Fibroblast of gingiva (primary cell): ENCODE measurements around the gene DPM3.
"Not testable (repeated sequence)": the region's sequence is repeated elsewhere in the genome, so short reads cannot be mapped to it uniquely, and the experiment has no call there.

Experiments
- DNase-seq: peaks from one replicate; pipeline ENCODE4 v3.0.0-alpha.2; 2011; ENCODE audit warnings: low read depth

DPM3 gene

GRCh38 chr1:155158991-155159390 is 18.7 kb upstream of the DPM3 start:
- DNase-seq: no peak

- not testable (repeated sequence) for DNase-seq
Observed at GRCh38 chr1:155155996-155156643, 15.8 kb upstream of the DPM3 start.

GRCh38 chr1:155145491-155145890 is 5.2 kb upstream of the DPM3 start:
- no peak for DNase-seq

GRCh38 chr1:155141749-155142148 is 1.4 kb upstream of the DPM3 start:
- no peak for DNase-seq

GRCh38 chr1:155140630-155140953 is 261 bp upstream of the DPM3 start:
- no peak for DNase-seq

GRCh38 chr1:155137154-155137949 is 3.0 kb downstream of the DPM3 start:
- no peak for DNase-seq

GRCh38 chr1:155136748-155137147 is 3.6 kb downstream of the DPM3 start:
- DNase-seq: no peak

- DNase-seq: peak; percentile 90
Observed at GRCh38 chr1:155135415-155136028, 4.8 kb downstream of the DPM3 start, which contains the start of gene SLC50A1. Gene SLC50A1, plus strand, starts transcription at chr1:155135852. Its CDS starts 60 bp downstream, at chr1:155135912.

GRCh38 chr1:155134880-155135414 is 5.4 kb downstream of the DPM3 start:
- DNase-seq: peak; percentile 84

- DNase-seq: no peak
Observed at GRCh38 chr1:155134322-155134721, 6.0 kb downstream of the DPM3 start.

- DNase-seq: no peak
Observed at GRCh38 chr1:155133799-155134281, 6.5 kb downstream of the DPM3 start.

GRCh38 chr1:155131856-155132255 is 8.5 kb downstream of the DPM3 start:
- no peak for DNase-seq

GRCh38 chr1:155131285-155131684 is 9.0 kb downstream of the DPM3 start:
- DNase-seq: no peak

GRCh38 chr1:155130272-155131006 is 9.9 kb downstream of the DPM3 start:
- no peak for DNase-seq

- DNase-seq: no peak
Observed at GRCh38 chr1:155128755-155129473, 11.4 kb downstream of the DPM3 start.

- DNase-seq: no peak
Observed at GRCh38 chr1:155127967-155128754, 12.2 kb downstream of the DPM3 start.

GRCh38 chr1:155127105-155127966 is 13.0 kb downstream of the DPM3 start, which contains the start of gene EFNA1:
Gene EFNA1, plus strand, starts transcription at chr1:155127876. Its CDS starts 102 bp downstream, at chr1:155127978.
- DNase-seq: peak; percentile 71

- no peak for DNase-seq
Observed at GRCh38 chr1:155126556-155127104, 13.7 kb downstream of the DPM3 start.

- peak; percentile 30 for DNase-seq
Observed at GRCh38 chr1:155125946-155126555, 14.3 kb downstream of the DPM3 start.
